Measurements from ENCODE around the gene TBCD. TPM values are rescaled to one million over a fixed set of nuclear protein-coding genes. Genes with fewer than 3 reads are reported as not detected.

The TBCD gene
- total and polyA plus RNA-seq, 12 donors = 41.3 to 107 (median 52.4) TPM

GRCh38 chr17:82927661-82928601 lies 176.1 kb downstream of the TBCD start:
- no peak overlapping the region for H3K4me3 ChIP-seq
- peaks cover 0 to 7% (median 3%) of the 10 kb centered on the region in 9 donors for H3K4me1 ChIP-seq
- H3K27me3 ChIP-seq = no peaks in the 10 kb centered on the region
- intact Hi-C loops (cut with DNase I) = no loop called here
- H3K36me3 ChIP-seq = peaks cover 0 to 98% (median 48%) of the 10 kb centered on the region in 9 donors
- DNase-seq (no peak), ATAC-seq (peak in 1 of 8 donors; percentile 21)
- 91 to 92% methylated on average over 33 to 34 of the region's 34 CpGs for WGBS, 2 donors
- H3K27ac ChIP-seq = no peak overlapping the region
- TF ChIP-seq, protein P1, sequence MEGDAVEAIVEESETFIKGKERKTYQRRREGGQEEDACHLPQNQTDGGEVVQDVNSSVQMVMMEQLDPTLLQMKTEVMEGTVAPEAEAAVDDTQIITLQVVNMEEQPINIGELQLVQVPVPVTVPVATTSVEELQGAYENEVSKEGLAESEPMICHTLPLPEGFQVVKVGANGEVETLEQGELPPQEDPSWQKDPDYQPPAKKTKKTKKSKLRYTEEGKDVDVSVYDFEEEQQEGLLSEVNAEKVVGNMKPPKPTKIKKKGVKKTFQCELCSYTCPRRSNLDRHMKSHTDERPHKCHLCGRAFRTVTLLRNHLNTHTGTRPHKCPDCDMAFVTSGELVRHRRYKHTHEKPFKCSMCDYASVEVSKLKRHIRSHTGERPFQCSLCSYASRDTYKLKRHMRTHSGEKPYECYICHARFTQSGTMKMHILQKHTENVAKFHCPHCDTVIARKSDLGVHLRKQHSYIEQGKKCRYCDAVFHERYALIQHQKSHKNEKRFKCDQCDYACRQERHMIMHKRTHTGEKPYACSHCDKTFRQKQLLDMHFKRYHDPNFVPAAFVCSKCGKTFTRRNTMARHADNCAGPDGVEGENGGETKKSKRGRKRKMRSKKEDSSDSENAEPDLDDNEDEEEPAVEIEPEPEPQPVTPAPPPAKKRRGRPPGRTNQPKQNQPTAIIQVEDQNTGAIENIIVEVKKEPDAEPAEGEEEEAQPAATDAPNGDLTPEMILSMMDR (IDR thresholded peaks at IDR 0.05) = no peak
- no peaks in the 10 kb centered on the region for H3K9me3 ChIP-seq

- DNase-seq = no peak
- H3K9me3 ChIP-seq = no peaks in the 10 kb centered on the region
- no peak overlapping the region for H3K27ac ChIP-seq
- peaks cover 0 to 99% (median 48%) of the 10 kb centered on the region in 9 donors for H3K36me3 ChIP-seq
- intact Hi-C loops (cut with DNase I) = no loop called here
- H3K4me1 ChIP-seq = peaks cover 0 to 7% (median 3%) of the 10 kb centered on the region in 9 donors
- 95 to 96% methylated on average over 35 of the region's 35 CpGs for WGBS, 2 donors
- H3K4me3 ChIP-seq = no peak overlapping the region
- TF ChIP-seq, protein P1 (IDR thresholded peaks at IDR 0.05) = no peak
- ATAC-seq = no peak
- no peaks in the 10 kb centered on the region for H3K27me3 ChIP-seq
These were observed 177.3 kb downstream of the TBCD start for GRCh38 chr17:82929011-82929622.

- no peaks in the 10 kb centered on the region for H3K27me3 ChIP-seq
- DNase-seq (no peak), ATAC-seq (no peak)
- no peaks in the 10 kb centered on the region for H3K9me3 ChIP-seq
- peaks cover 0 to 99% (median 43%) of the 10 kb centered on the region in 9 donors for H3K36me3 ChIP-seq
- no peak overlapping the region for H3K27ac ChIP-seq
- intact Hi-C loops (cut with DNase I) = loop anchor here in 1 of 10 donors (5.0 kb wide), 1 partner anchor 32 kb away; no protein-coding TSS in a partner anchor
- H3K4me1 ChIP-seq = peaks cover 0 to 7% (median 3%) of the 10 kb centered on the region in 9 donors
- WGBS, 2 donors = 94 to 95% methylated on average over 9 of the region's 9 CpGs
- no peak overlapping the region for H3K4me3 ChIP-seq
- TF ChIP-seq, protein P1 (IDR thresholded peaks at IDR 0.05) = no peak
These were observed 177.8 kb downstream of the TBCD start for GRCh38 chr17:82929676-82930042.
